A549 treated with GW870086 at 1 μM for 4 hours (cell line): Measurements from ENCODE around the gene ZNF98. TPM values are rescaled to one million over a fixed set of nuclear protein-coding genes. Genes with fewer than 3 reads are reported as not detected.

ENCODE experiments used
- total RNA-seq: library from RNA; stranded (reverse); fragments of 200-300 nt; extraction: Qiagen RNA extraction; gene quantifications from 5 replicates; pipeline ENCODE4 v1.2.3, GENCODE V29; 2022; ENCODE audit warnings: low read depth

Gene ZNF98
- not detected in 5 replicates for total RNA-seq

DNA sequence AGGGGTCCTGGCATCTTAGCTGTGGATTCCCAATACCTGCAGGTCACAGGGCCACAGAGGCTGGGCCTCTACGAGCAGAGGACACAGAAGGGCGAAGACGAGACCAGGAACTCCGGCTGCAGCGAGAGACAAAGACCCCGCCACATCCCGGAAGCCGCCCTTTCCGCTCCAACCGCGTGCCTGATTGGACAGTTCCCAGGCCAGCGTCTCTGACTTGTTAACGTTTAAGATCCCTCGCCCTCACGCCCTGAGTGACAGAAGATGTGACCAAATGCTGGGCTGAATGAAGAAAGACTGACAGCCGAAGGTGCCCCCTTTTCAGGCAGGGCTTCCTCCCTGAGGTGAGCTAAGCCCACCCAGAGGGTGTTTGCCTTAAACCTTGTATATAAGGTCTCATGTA is at the start of gene ZNF98:
TSS of gene ZNF98 (minus strand) at position 136 of the 400 bp plus-strand sequence. CDS start at position 14, 122 bp downstream.

Other genes starting within 250 kb of the ZNF98 start
- gene ZNF676, start 225.4 kb downstream of the ZNF98 start, total RNA-seq: not detected in 5 replicates
- not detected in 5 replicates for gene ZNF729, start 135.9 kb downstream of the ZNF98 start, total RNA-seq
- not detected in 5 replicates for gene ZNF492, start 212.0 kb upstream of the ZNF98 start, total RNA-seq